SU-DHL-6 (cell line): Measurements from ENCODE around the gene NELL1.

Experiments used
- H2AFZ ChIP-seq: fragments of 200-600 bp; sonication (generic); 2 replicates; pipeline ENCODE4 v1.6.1; 2014; ENCODE audit warnings: low read depth, mild to moderate bottlenecking, moderate library complexity, mixed read lengths, antibody characterized with exemption, low read length; ENCODE audit not compliant: severe bottlenecking
- H3F3A ChIP-seq: fragments of 200-600 bp; shearing (Covaris generic); 2 replicates; pipeline ENCODE4 v1.6.0; 2016; ENCODE audit warnings: antibody characterized with exemption, mild to moderate bottlenecking; ENCODE audit not compliant: insufficient read depth
- H3K27ac ChIP-seq: fragments of 200-600 bp; sonication (generic); 2 replicates; pipeline ENCODE4 v1.5.1; 2016; ENCODE audit warnings: low read depth, mild to moderate bottlenecking, low read length, moderate library complexity, mixed read lengths
- H3K27me3 ChIP-seq: fragments of 200-600 bp; sonication (generic), shearing (Covaris generic); 2 replicates; pipeline ENCODE4 v1.6.0; 2014; ENCODE audit warnings: mild to moderate bottlenecking, low read length
- H3K36me3 ChIP-seq: fragments of 200-600 bp; sonication (generic); 2 replicates; pipeline ENCODE4 v1.6.1; 2014; ENCODE audit warnings: mild to moderate bottlenecking, low read length, mixed read lengths
- H3K4me2 ChIP-seq: fragments of 300-600, 200-600 bp; shearing (Covaris generic), sonication (generic); 2 replicates; pipeline ENCODE4 v1.6.0; 2014; ENCODE audit warnings: low read length, low read depth, mild to moderate bottlenecking; ENCODE audit not compliant: poor library complexity, severe bottlenecking
- H3K4me3 ChIP-seq: fragments of 200-600 bp; sonication (generic); 2 replicates; pipeline ENCODE4 v1.5.1; 2014; ENCODE audit warnings: antibody characterized with exemption, low read length, mild to moderate bottlenecking, mixed read lengths; ENCODE audit not compliant: insufficient read depth, poor library complexity, severe bottlenecking
- H3K79me2 ChIP-seq: fragments of 200-600 bp; sonication (generic); 2 replicates; pipeline ENCODE4 v1.6.1; 2014; ENCODE audit warnings: mild to moderate bottlenecking, low read length, moderate library complexity; ENCODE audit not compliant: insufficient read depth
- H3K9ac ChIP-seq: fragments of 200-600 bp; sonication (generic); 2 replicates; pipeline ENCODE4 v1.7.0; 2014; ENCODE audit warnings: mild to moderate bottlenecking, low read length
- H3K9me2 ChIP-seq: fragments of 200-600 bp; sonication (generic); replicated peaks from 2 replicates; pipeline ENCODE4 v1.6.1; 2014; ENCODE audit warnings: low read length; ENCODE audit not compliant: insufficient read depth
- H3K9me3 ChIP-seq: fragments of 200-600 bp; sonication (generic); 2 replicates; pipeline ENCODE4 v1.6.1; 2014; ENCODE audit warnings: low read length, mixed read lengths; ENCODE audit not compliant: insufficient read depth
- H4K20me1 ChIP-seq: fragments of 200-600 bp; sonication (generic); 2 replicates; pipeline ENCODE4 v1.6.1; 2014; ENCODE audit warnings: low read depth, mild to moderate bottlenecking, antibody characterized with exemption, low read length, moderate library complexity, mixed read lengths
- CTCF ChIP-seq: fragments of 200-600 bp; sonication (generic); IDR thresholded peaks from one replicate; pipeline ENCODE4 v1.5.1; 2017; ENCODE audit warnings: antibody characterized with exemption, mild to moderate bottlenecking, low read length, moderate library complexity; ENCODE audit not compliant: insufficient read depth, poor library complexity, severe bottlenecking
- EZH2phosphoT487 ChIP-seq: fragments of 200-600 bp; sonication (generic), shearing (Covaris generic); conservative IDR thresholded peaks from 2 replicates; pipeline ENCODE4 v1.6.1; 2018; ENCODE audit warnings: mild to moderate bottlenecking, antibody characterized with exemption, low read length, moderate library complexity, mixed read lengths

The NELL1 gene

GRCh38 chr11:20973940-20974559, 304.7 kb downstream of the NELL1 start:
- Histone ChIP-seq H3K27me3 (no peaks in the 10 kb centered on the region), H2AFZ (no peak overlapping the region), H3F3A (no peaks in the 10 kb centered on the region), H3K27ac (no peak overlapping the region), H3K4me2 (no peak overlapping the region), H3K9me3 (no peaks in the 10 kb centered on the region), H3K9me2 (no peaks in the 10 kb centered on the region), H3K36me3 (no peaks in the 10 kb centered on the region), H4K20me1 (no peaks in the 10 kb centered on the region), H3K4me3 (no peak overlapping the region), H3K79me2 (no peaks in the 10 kb centered on the region), H3K9ac (no peak overlapping the region)
- TF ChIP-seq CTCF, result no peak
- no peak for TF ChIP-seq EZH2phosphoT487

- no peak overlapping the region for H3K27ac ChIP-seq
- no peak overlapping the region for H2AFZ ChIP-seq
- no peaks in the 10 kb centered on the region for H3K27me3 ChIP-seq
- TF ChIP-seq EZH2phosphoT487 (no peak), CTCF (no peak)
- no peak overlapping the region for H3K4me3 ChIP-seq
- no peaks in the 10 kb centered on the region for H3K79me2 ChIP-seq
- H3K9me3 ChIP-seq, result no peaks in the 10 kb centered on the region
- no peak overlapping the region for H3K9ac ChIP-seq
- H3K9me2 ChIP-seq, result no peaks in the 10 kb centered on the region
- H3K4me2 ChIP-seq, result no peak overlapping the region
- no peaks in the 10 kb centered on the region for H4K20me1 ChIP-seq
- H3K36me3 ChIP-seq, result no peaks in the 10 kb centered on the region
- no peaks in the 10 kb centered on the region for H3F3A ChIP-seq
These were observed 311.4 kb downstream of the NELL1 start for GRCh38 chr11:20980736-20981135.

GRCh38 chr11:20990447-20990846, 321.1 kb downstream of the NELL1 start:
- TF ChIP-seq EZH2phosphoT487, result no peak
- no peak for TF ChIP-seq CTCF
- H4K20me1 ChIP-seq, result no peaks in the 10 kb centered on the region

More at GRCh38 chr11:20990447-20990846, 321.1 kb downstream of the NELL1 start:
- no peaks in the 10 kb centered on the region for H3K9me3 ChIP-seq
- H3K79me2 ChIP-seq, result no peaks in the 10 kb centered on the region
- H3K4me2 ChIP-seq, result no peak overlapping the region
- H3K36me3 ChIP-seq, result no peaks in the 10 kb centered on the region
- no peak overlapping the region for H3K27ac ChIP-seq
- H2AFZ ChIP-seq, result no peak overlapping the region
- no peaks in the 10 kb centered on the region for H3F3A ChIP-seq
- no peaks in the 10 kb centered on the region for H3K27me3 ChIP-seq
- H3K9ac ChIP-seq, result no peak overlapping the region
- no peak overlapping the region for H3K4me3 ChIP-seq
- H3K9me2 ChIP-seq, result no peaks in the 10 kb centered on the region
